Measurements from ENCODE around the gene CCDC198. TPM values are rescaled to one million over a fixed set of nuclear protein-coding genes. Genes with fewer than 3 reads are reported as not detected.

CCDC198 gene
- total RNA-seq, 2 donors from 2014 or later: not detected

DNA sequence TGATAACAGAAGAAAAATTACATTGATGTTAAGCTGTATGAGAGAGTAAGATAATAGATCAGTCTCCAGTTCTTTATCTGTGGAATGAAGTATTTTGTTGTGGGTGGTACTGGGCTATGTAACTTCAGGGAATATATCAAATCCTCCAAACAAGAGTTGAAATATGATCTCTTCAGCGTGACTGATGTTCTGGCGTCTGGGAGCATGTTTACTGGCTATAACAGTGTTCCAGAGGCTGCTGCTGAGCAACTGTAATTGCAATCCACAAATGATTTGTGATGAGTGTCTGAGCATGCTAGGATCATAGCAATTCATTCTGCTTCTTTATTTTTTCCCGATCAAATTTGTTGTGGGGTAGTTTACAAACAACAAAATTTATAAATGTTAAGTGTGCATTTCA is 18.6 kb upstream of the CCDC198 start:
- H3K27me3 ChIP-seq (replicated peaks; ENCODE audit: insufficient read depth): no peaks in the 10 kb centered on the region
- no peak overlapping the region for H3K27ac ChIP-seq
- no peaks in the 10 kb centered on the region for H3K4me1 ChIP-seq (ENCODE audit: control insufficient read depth in 1 of 2, low read depth in 2 of 2)
- DNase-seq (ENCODE audit: low spot score) (no peak), ATAC-seq (ENCODE audit: insufficient number of reproducible peaks, low FRiP score, low read depth) (no peak)
- H3K9me3 ChIP-seq: no peaks in the 10 kb centered on the region
- no peak overlapping the region for H3K4me3 ChIP-seq
- H3K36me3 ChIP-seq: no peaks in the 10 kb centered on the region
- TF ChIP-seq, protein P1, sequence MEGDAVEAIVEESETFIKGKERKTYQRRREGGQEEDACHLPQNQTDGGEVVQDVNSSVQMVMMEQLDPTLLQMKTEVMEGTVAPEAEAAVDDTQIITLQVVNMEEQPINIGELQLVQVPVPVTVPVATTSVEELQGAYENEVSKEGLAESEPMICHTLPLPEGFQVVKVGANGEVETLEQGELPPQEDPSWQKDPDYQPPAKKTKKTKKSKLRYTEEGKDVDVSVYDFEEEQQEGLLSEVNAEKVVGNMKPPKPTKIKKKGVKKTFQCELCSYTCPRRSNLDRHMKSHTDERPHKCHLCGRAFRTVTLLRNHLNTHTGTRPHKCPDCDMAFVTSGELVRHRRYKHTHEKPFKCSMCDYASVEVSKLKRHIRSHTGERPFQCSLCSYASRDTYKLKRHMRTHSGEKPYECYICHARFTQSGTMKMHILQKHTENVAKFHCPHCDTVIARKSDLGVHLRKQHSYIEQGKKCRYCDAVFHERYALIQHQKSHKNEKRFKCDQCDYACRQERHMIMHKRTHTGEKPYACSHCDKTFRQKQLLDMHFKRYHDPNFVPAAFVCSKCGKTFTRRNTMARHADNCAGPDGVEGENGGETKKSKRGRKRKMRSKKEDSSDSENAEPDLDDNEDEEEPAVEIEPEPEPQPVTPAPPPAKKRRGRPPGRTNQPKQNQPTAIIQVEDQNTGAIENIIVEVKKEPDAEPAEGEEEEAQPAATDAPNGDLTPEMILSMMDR (IDR thresholded peaks at IDR 0.05): no peak

DNA sequence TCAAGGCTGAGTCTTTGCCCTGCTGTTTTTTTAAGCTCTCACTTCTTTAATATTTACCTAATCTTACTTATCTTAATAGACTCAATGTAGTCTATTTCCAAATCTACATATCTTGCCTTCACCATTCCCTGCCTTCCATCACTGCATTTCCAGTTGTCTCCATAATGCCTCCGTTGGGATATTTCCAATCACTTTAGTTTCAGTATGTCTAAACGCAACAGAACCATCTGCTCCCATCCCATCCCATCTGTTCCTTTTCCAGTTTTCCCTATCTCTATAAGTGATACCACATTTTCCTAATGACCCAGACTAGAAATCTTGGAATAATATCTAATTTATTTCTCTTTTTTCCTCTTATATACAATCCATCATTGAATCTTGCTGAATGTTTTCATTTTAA is 15.1 kb upstream of the CCDC198 start:
- H3K36me3 ChIP-seq: no peaks in the 10 kb centered on the region
- no peaks in the 10 kb centered on the region for H3K27me3 ChIP-seq (replicated peaks; ENCODE audit: insufficient read depth)
- no peak overlapping the region for H3K4me3 ChIP-seq
- ATAC-seq (ENCODE audit: insufficient number of reproducible peaks, low FRiP score, low read depth) (no peak), DNase-seq (ENCODE audit: low spot score) (no peak)
- no peaks in the 10 kb centered on the region for H3K9me3 ChIP-seq
- H3K27ac ChIP-seq: no peak overlapping the region
- H3K4me1 ChIP-seq (ENCODE audit: control insufficient read depth in 1 of 2, low read depth in 2 of 2): no peaks in the 10 kb centered on the region
- TF ChIP-seq, protein P1 (IDR thresholded peaks at IDR 0.05): no peak

DNA sequence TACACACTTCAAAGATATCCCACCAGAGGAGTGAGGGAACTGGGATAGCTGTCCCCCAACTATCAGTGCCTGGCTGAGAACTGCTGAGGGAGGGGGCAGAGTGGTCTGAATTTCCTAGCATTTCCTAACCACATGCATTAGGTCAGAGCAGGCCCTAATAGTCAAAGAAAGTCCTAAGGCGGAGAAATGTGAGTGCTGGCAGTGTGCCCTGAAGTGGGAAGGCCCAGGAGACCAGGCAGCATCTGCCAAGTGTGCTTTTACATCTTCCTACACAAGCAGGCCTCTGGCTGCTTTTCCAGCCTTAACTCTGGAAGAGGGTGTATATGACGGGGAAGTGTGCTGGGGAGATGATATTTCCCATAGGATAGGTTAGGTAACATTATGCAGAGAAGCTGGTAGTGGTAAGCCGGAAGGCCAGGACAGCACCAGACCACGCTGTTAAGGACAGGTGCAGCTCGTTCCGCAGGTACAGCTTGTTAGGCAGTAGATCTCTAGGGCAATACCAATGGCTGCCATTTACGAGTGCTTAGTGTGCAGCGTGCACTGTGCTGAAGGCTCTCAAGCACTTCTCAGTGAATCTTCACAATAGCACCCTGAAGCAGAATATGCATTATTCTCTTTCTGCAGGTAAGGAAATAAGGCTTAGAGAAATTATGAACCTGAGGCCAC is 9.1 kb upstream of the CCDC198 start:
- H3K27ac ChIP-seq: no peak overlapping the region
- no peaks in the 10 kb centered on the region for H3K4me1 ChIP-seq (ENCODE audit: control insufficient read depth in 1 of 2, low read depth in 2 of 2)
- H3K9me3 ChIP-seq: no peaks in the 10 kb centered on the region
- no peaks in the 10 kb centered on the region for H3K36me3 ChIP-seq
- no peaks in the 10 kb centered on the region for H3K27me3 ChIP-seq (replicated peaks; ENCODE audit: insufficient read depth)
- DNase-seq (ENCODE audit: low spot score) (no peak), ATAC-seq (ENCODE audit: insufficient number of reproducible peaks, low FRiP score, low read depth) (no peak)
- TF ChIP-seq, protein P1 (IDR thresholded peaks at IDR 0.05): no peak
- no peak overlapping the region for H3K4me3 ChIP-seq

DNA sequence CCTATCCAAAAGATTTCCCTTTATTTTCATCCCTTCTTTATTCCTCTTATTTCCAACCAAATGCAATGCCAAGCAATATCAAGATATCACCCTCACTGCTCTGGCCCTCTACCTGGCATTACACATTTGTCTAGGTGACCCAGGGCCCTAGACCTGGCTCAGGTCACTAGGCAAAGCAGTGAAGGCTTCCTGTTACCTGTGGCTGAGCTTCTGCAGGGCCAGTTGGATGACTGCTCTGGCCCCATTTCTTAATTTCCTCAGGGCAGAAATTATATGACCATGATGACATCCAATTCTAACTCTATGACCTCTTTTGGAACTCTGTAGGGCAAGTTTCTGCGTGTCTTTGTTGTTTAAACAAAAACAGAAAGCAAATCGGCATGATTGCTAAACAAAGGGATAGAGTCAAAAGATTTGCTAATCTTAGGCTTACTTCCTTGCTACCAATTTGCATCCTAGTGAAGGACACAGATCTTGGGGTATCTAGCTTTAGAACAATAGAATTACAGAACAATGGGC is 7.4 kb upstream of the CCDC198 start:
- ATAC-seq (ENCODE audit: insufficient number of reproducible peaks, low FRiP score, low read depth) (no peak), DNase-seq (ENCODE audit: low spot score) (no peak)
- Histone ChIP-seq H3K9me3 (no peaks in the 10 kb centered on the region), H3K27ac (no peak overlapping the region), H3K27me3 (replicated peaks; ENCODE audit: insufficient read depth) (no peaks in the 10 kb centered on the region), H3K4me1 (ENCODE audit: control insufficient read depth in 1 of 2, low read depth in 2 of 2) (no peaks in the 10 kb centered on the region), H3K36me3 (no peaks in the 10 kb centered on the region), H3K4me3 (no peak overlapping the region)
- TF ChIP-seq, protein P1 (IDR thresholded peaks at IDR 0.05): no peak

DNA sequence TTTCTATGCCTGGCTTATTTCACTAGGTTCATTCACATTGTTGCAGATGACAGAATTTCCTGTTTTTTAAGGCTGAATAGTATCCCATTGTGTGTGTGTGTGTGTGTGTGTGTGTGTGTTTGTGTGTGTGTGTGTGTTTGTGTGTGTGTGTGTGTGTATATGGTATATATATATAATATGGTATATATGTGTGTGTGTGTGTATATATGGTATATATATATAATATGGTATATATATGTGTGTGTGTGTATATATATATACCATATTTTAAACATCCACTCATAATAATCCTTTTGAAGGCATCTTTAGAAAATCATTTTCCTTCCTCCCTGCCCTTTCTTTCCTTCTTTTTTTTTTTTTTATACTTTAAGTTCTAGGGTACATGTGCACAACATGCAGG is 5.0 kb upstream of the CCDC198 start:
- Histone ChIP-seq H3K9me3 (no peaks in the 10 kb centered on the region), H3K27me3 (replicated peaks; ENCODE audit: insufficient read depth) (no peaks in the 10 kb centered on the region), H3K27ac (no peak overlapping the region), H3K4me3 (no peak overlapping the region), H3K4me1 (ENCODE audit: control insufficient read depth in 1 of 2, low read depth in 2 of 2) (no peaks in the 10 kb centered on the region), H3K36me3 (no peaks in the 10 kb centered on the region)
- TF ChIP-seq, protein P1 (IDR thresholded peaks at IDR 0.05): no peak
- ATAC-seq (ENCODE audit: insufficient number of reproducible peaks, low FRiP score, low read depth) (no peak), DNase-seq (ENCODE audit: low spot score) (no peak)

All from thoracic aorta (tissue), 2 donors.